Measurements from ENCODE around the gene CASP2. TPM values are rescaled to one million over a fixed set of nuclear protein-coding genes. Genes with fewer than 3 reads are reported as not detected.

Gene CASP2
- total and polyA plus RNA-seq, 4 donors, result 3.4 to 11.3 (median 4.1) TPM

GRCh38 chr7:143285470-143285778, 2.7 kb upstream of the CASP2 start:
- no peaks in the 10 kb centered on the region for H3K36me3 ChIP-seq (ENCODE audit: control insufficient read depth in 4 of 4, insufficient read depth in 3 of 4, low read depth in 1 of 4, low read length in 3 of 4)
- no peaks in the 10 kb centered on the region for H3K27me3 ChIP-seq (ENCODE audit: control insufficient read depth in 4 of 4, insufficient read depth in 4 of 4, low read length in 3 of 4)
- 59% methylated on average over 3 of the region's 3 CpGs for WGBS
- peak overlapping the region; percentile 4 to 67 (median 26) for H3K4me3 ChIP-seq (ENCODE audit: low read depth in 1 of 3, low read length in 3 of 3)
- H3K4me1 ChIP-seq (ENCODE audit: control insufficient read depth in 4 of 4, insufficient read depth in 4 of 4, low read length in 3 of 4), result peaks cover 6 to 43% (median 26%) of the 10 kb centered on the region in 4 donors
- H3K9me3 ChIP-seq (ENCODE audit: control insufficient read depth in 4 of 4, low read length in 3 of 4), result no peaks in the 10 kb centered on the region
- peak overlapping the region; percentile 21 to 37 for H3K27ac ChIP-seq (ENCODE audit: low read depth in 1 of 2, low read length in 2 of 2)
- no peak for TF ChIP-seq RAD21 (IDR thresholded peaks at IDR 0.05)
- no peak for TF ChIP-seq NR2F2 (IDR thresholded peaks at IDR 0.05)
- TF ChIP-seq GABPA (IDR thresholded peaks at IDR 0.05 in 1 of 2, conservative IDR thresholded peaks at IDR 0.05 in 1 of 2), result no peak
- TF ChIP-seq MAX (IDR thresholded peaks at IDR 0.05), result no peak
- no peak for TF ChIP-seq HNF4A (conservative IDR thresholded peaks at IDR 0.05)
- TF ChIP-seq EGR1 (IDR thresholded peaks at IDR 0.05; ENCODE audit: low read depth in 2 of 2), result no peak
- TF ChIP-seq, protein P1, sequence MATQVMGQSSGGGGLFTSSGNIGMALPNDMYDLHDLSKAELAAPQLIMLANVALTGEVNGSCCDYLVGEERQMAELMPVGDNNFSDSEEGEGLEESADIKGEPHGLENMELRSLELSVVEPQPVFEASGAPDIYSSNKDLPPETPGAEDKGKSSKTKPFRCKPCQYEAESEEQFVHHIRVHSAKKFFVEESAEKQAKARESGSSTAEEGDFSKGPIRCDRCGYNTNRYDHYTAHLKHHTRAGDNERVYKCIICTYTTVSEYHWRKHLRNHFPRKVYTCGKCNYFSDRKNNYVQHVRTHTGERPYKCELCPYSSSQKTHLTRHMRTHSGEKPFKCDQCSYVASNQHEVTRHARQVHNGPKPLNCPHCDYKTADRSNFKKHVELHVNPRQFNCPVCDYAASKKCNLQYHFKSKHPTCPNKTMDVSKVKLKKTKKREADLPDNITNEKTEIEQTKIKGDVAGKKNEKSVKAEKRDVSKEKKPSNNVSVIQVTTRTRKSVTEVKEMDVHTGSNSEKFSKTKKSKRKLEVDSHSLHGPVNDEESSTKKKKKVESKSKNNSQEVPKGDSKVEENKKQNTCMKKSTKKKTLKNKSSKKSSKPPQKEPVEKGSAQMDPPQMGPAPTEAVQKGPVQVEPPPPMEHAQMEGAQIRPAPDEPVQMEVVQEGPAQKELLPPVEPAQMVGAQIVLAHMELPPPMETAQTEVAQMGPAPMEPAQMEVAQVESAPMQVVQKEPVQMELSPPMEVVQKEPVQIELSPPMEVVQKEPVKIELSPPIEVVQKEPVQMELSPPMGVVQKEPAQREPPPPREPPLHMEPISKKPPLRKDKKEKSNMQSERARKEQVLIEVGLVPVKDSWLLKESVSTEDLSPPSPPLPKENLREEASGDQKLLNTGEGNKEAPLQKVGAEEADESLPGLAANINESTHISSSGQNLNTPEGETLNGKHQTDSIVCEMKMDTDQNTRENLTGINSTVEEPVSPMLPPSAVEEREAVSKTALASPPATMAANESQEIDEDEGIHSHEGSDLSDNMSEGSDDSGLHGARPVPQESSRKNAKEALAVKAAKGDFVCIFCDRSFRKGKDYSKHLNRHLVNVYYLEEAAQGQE (IDR thresholded peaks at IDR 0.05), result no peak
- TF ChIP-seq YY1 (IDR thresholded peaks at IDR 0.05), result no peak
- TF ChIP-seq RXRA (IDR thresholded peaks at IDR 0.05), result no peak
- TF ChIP-seq, protein P2, sequence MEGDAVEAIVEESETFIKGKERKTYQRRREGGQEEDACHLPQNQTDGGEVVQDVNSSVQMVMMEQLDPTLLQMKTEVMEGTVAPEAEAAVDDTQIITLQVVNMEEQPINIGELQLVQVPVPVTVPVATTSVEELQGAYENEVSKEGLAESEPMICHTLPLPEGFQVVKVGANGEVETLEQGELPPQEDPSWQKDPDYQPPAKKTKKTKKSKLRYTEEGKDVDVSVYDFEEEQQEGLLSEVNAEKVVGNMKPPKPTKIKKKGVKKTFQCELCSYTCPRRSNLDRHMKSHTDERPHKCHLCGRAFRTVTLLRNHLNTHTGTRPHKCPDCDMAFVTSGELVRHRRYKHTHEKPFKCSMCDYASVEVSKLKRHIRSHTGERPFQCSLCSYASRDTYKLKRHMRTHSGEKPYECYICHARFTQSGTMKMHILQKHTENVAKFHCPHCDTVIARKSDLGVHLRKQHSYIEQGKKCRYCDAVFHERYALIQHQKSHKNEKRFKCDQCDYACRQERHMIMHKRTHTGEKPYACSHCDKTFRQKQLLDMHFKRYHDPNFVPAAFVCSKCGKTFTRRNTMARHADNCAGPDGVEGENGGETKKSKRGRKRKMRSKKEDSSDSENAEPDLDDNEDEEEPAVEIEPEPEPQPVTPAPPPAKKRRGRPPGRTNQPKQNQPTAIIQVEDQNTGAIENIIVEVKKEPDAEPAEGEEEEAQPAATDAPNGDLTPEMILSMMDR (IDR thresholded peaks at IDR 0.05; ENCODE audit: low read depth, low read length, missing input control), result no peak
- TF ChIP-seq, protein P3, sequence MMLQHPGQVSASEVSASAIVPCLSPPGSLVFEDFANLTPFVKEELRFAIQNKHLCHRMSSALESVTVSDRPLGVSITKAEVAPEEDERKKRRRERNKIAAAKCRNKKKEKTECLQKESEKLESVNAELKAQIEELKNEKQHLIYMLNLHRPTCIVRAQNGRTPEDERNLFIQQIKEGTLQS (IDR thresholded peaks at IDR 0.05), result no peak
- no peak for TF ChIP-seq JUND (IDR thresholded peaks at IDR 0.05)
- DNase-seq (ENCODE audit: low spot score), result no peak
- H3K9ac ChIP-seq (ENCODE audit: low read depth in 1 of 2, low read length in 2 of 2), result no peak overlapping the region

GRCh38 chr7:143285806-143286521, 2.2 kb upstream of the CASP2 start:
- Histone ChIP-seq H3K36me3 (ENCODE audit: control insufficient read depth in 4 of 4, insufficient read depth in 3 of 4, low read depth in 1 of 4, low read length in 3 of 4) (no peaks in the 10 kb centered on the region), H3K27me3 (ENCODE audit: control insufficient read depth in 4 of 4, insufficient read depth in 4 of 4, low read length in 3 of 4) (no peaks in the 10 kb centered on the region), H3K4me1 (ENCODE audit: control insufficient read depth in 4 of 4, insufficient read depth in 4 of 4, low read length in 3 of 4) (peaks cover 6 to 46% (median 26%) of the 10 kb centered on the region in 4 donors), H3K4me3 (ENCODE audit: low read depth in 1 of 3, low read length in 3 of 3) (no peak overlapping the region), H3K9me3 (ENCODE audit: control insufficient read depth in 4 of 4, low read length in 3 of 4) (no peaks in the 10 kb centered on the region), H3K27ac (ENCODE audit: low read depth in 1 of 2, low read length in 2 of 2) (no peak overlapping the region), H3K9ac (ENCODE audit: low read depth in 1 of 2, low read length in 2 of 2) (no peak overlapping the region)
- WGBS, result 97% methylated on average over 11 of the region's 11 CpGs
- no peak for DNase-seq (ENCODE audit: low spot score)
- no peak for TF ChIP-seq HNF4G (IDR thresholded peaks at IDR 0.05)
- no peak for TF ChIP-seq MAX (IDR thresholded peaks at IDR 0.05)
- TF ChIP-seq FOXA2 (IDR thresholded peaks at IDR 0.05), result no peak
- TF ChIP-seq NR2F2 (IDR thresholded peaks at IDR 0.05), result no peak
- TF ChIP-seq JUND (IDR thresholded peaks at IDR 0.05), result no peak
- no peak for TF ChIP-seq HNF4A (conservative IDR thresholded peaks at IDR 0.05)
- no peak for TF ChIP-seq FOXA1 (IDR thresholded peaks at IDR 0.05)
- TF ChIP-seq SP1 (IDR thresholded peaks at IDR 0.05), result no peak
- TF ChIP-seq, protein P1 (IDR thresholded peaks at IDR 0.05), result no peak
- TF ChIP-seq RXRA (IDR thresholded peaks at IDR 0.05), result no peak

Data from liver (tissue), 9 donors.